ENCODE data around the gene DEFB127.
"Not testable (repeated sequence)": the region's sequence is repeated elsewhere in the genome, so short reads cannot be mapped to it uniquely, and the experiment has no call there.

DEFB127 gene

GRCh38 chr20:157154-157553 lies at the start of gene DEFB127:
Gene DEFB127 (plus strand): TSS chr20:157454. CDS start chr20:157545, 91 bp downstream.
- no peaks in the 10 kb centered on the region for H3K27me3 ChIP-seq (ENCODE audit: low read depth, low read length)
- H3K27ac ChIP-seq (ENCODE audit: low read length), result no peak within 1 kb of the TSS
- H3K36me3 ChIP-seq (ENCODE audit: control insufficient read depth in 1 of 2, insufficient read depth in 2 of 2, low read length in 2 of 2), result no peaks in the 10 kb centered on the region
- no peaks in the 10 kb centered on the region for H3K9me3 ChIP-seq (ENCODE audit: control insufficient read depth in 1 of 2, low read length in 2 of 2)
- no peaks in the 10 kb centered on the region for H3K4me1 ChIP-seq (ENCODE audit: control insufficient read depth in 1 of 2, insufficient read depth in 2 of 2, low read length in 2 of 2)
- no peak within 1 kb of the TSS for H3K4me3 ChIP-seq (ENCODE audit: low read depth in 1 of 2, low read length in 2 of 2)

- no peaks in the 10 kb centered on the region for H3K36me3 ChIP-seq (ENCODE audit: control insufficient read depth in 1 of 2, insufficient read depth in 2 of 2, low read length in 2 of 2)
- no peak overlapping the region for H3K4me3 ChIP-seq (ENCODE audit: low read depth in 1 of 2, low read length in 2 of 2)
- peaks cover 3 to 10% of the 10 kb centered on the region in 2 donors for H3K9me3 ChIP-seq (ENCODE audit: control insufficient read depth in 1 of 2, low read length in 2 of 2)
- H3K27ac ChIP-seq (ENCODE audit: low read length), result no peak overlapping the region
- H3K4me1 ChIP-seq (ENCODE audit: control insufficient read depth in 1 of 2, insufficient read depth in 2 of 2, low read length in 2 of 2), result no peaks in the 10 kb centered on the region
- no peaks in the 10 kb centered on the region for H3K27me3 ChIP-seq (ENCODE audit: low read depth, low read length)
Measured at GRCh38 chr20:112396-112795, 44.9 kb upstream of the DEFB127 start.

GRCh38 chr20:117518-117917 lies 39.7 kb upstream of the DEFB127 start:
- no peaks in the 10 kb centered on the region for H3K36me3 ChIP-seq (ENCODE audit: control insufficient read depth in 1 of 2, insufficient read depth in 2 of 2, low read length in 2 of 2)
- H3K27ac ChIP-seq (ENCODE audit: low read length), result no peak overlapping the region
- no peak overlapping the region for H3K4me3 ChIP-seq (ENCODE audit: low read depth in 1 of 2, low read length in 2 of 2)
- no peaks in the 10 kb centered on the region for H3K27me3 ChIP-seq (ENCODE audit: low read depth, low read length)
- H3K9me3 ChIP-seq (ENCODE audit: control insufficient read depth in 1 of 2, low read length in 2 of 2), result peaks cover 10 to 11% of the 10 kb centered on the region in 2 donors
- H3K4me1 ChIP-seq (ENCODE audit: control insufficient read depth in 1 of 2, insufficient read depth in 2 of 2, low read length in 2 of 2), result no peaks in the 10 kb centered on the region

GRCh38 chr20:129786-130323 lies 27.4 kb upstream of the DEFB127 start:
- H3K27ac ChIP-seq (ENCODE audit: low read length), result not testable (repeated sequence)

GRCh38 chr20:137668-138490 lies 19.4 kb upstream of the DEFB127 start:
- Histone ChIP-seq H3K27ac (ENCODE audit: low read length) (no peak overlapping the region), H3K4me3 (ENCODE audit: low read depth in 1 of 2, low read length in 2 of 2) (no peak overlapping the region), H3K36me3 (ENCODE audit: control insufficient read depth in 1 of 2, insufficient read depth in 2 of 2, low read length in 2 of 2) (no peaks in the 10 kb centered on the region), H3K4me1 (ENCODE audit: control insufficient read depth in 1 of 2, insufficient read depth in 2 of 2, low read length in 2 of 2) (no peaks in the 10 kb centered on the region), H3K9me3 (ENCODE audit: control insufficient read depth in 1 of 2, low read length in 2 of 2) (peaks cover 0 to 5% of the 10 kb centered on the region in 2 donors), H3K27me3 (ENCODE audit: low read depth, low read length) (no peaks in the 10 kb centered on the region)

More at GRCh38 chr20:129786-130323, 27.4 kb upstream of the DEFB127 start:
- H3K36me3 ChIP-seq (ENCODE audit: control insufficient read depth in 1 of 2, insufficient read depth in 2 of 2, low read length in 2 of 2); H3K4me1 ChIP-seq (ENCODE audit: control insufficient read depth in 1 of 2, insufficient read depth in 2 of 2, low read length in 2 of 2); H3K4me3 ChIP-seq (ENCODE audit: low read depth in 1 of 2, low read length in 2 of 2); H3K9me3 ChIP-seq (ENCODE audit: control insufficient read depth in 1 of 2, low read length in 2 of 2); H3K27me3 ChIP-seq (ENCODE audit: low read depth, low read length): not testable (repeated sequence)

- H3K4me3 ChIP-seq (ENCODE audit: low read depth in 1 of 2, low read length in 2 of 2), result no peak within 1 kb of the TSS
- H3K36me3 ChIP-seq (ENCODE audit: control insufficient read depth in 1 of 2, insufficient read depth in 2 of 2, low read length in 2 of 2), result no peaks in the 10 kb centered on the region
- H3K9me3 ChIP-seq (ENCODE audit: control insufficient read depth in 1 of 2, low read length in 2 of 2), result peaks cover 0 to 5% of the 10 kb centered on the region in 2 donors
- H3K27ac ChIP-seq (ENCODE audit: low read length), result no peak within 1 kb of the TSS
- H3K27me3 ChIP-seq (ENCODE audit: low read depth, low read length), result no peaks in the 10 kb centered on the region
- H3K4me1 ChIP-seq (ENCODE audit: control insufficient read depth in 1 of 2, insufficient read depth in 2 of 2, low read length in 2 of 2), result no peaks in the 10 kb centered on the region
Measured at GRCh38 chr20:142290-142689, 15.0 kb upstream of the DEFB127 start, which contains the start of gene DEFB126. Gene DEFB126 (plus strand): TSS chr20:142590. CDS start chr20:142629, 39 bp downstream.

GRCh38 chr20:145877-146276 lies 11.4 kb upstream of the DEFB127 start:
- Histone ChIP-seq H3K36me3 (ENCODE audit: control insufficient read depth in 1 of 2, insufficient read depth in 2 of 2, low read length in 2 of 2) (no peaks in the 10 kb centered on the region), H3K4me1 (ENCODE audit: control insufficient read depth in 1 of 2, insufficient read depth in 2 of 2, low read length in 2 of 2) (no peaks in the 10 kb centered on the region), H3K27ac (ENCODE audit: low read length) (no peak overlapping the region), H3K4me3 (ENCODE audit: low read depth in 1 of 2, low read length in 2 of 2) (no peak overlapping the region), H3K27me3 (ENCODE audit: low read depth, low read length) (no peaks in the 10 kb centered on the region), H3K9me3 (ENCODE audit: control insufficient read depth in 1 of 2, low read length in 2 of 2) (no peaks in the 10 kb centered on the region)

GRCh38 chr20:152131-152530 lies 5.1 kb upstream of the DEFB127 start:
- Histone ChIP-seq H3K27ac (ENCODE audit: low read length) (no peak overlapping the region), H3K4me1 (ENCODE audit: control insufficient read depth in 1 of 2, insufficient read depth in 2 of 2, low read length in 2 of 2) (no peaks in the 10 kb centered on the region), H3K9me3 (ENCODE audit: control insufficient read depth in 1 of 2, low read length in 2 of 2) (no peaks in the 10 kb centered on the region), H3K4me3 (ENCODE audit: low read depth in 1 of 2, low read length in 2 of 2) (no peak overlapping the region), H3K27me3 (ENCODE audit: low read depth, low read length) (no peaks in the 10 kb centered on the region), H3K36me3 (ENCODE audit: control insufficient read depth in 1 of 2, insufficient read depth in 2 of 2, low read length in 2 of 2) (no peaks in the 10 kb centered on the region)

GRCh38 chr20:164618-165017 lies 7.4 kb downstream of the DEFB127 start:
- no peaks in the 10 kb centered on the region for H3K36me3 ChIP-seq (ENCODE audit: control insufficient read depth in 1 of 2, insufficient read depth in 2 of 2, low read length in 2 of 2)
- no peaks in the 10 kb centered on the region for H3K4me1 ChIP-seq (ENCODE audit: control insufficient read depth in 1 of 2, insufficient read depth in 2 of 2, low read length in 2 of 2)
- no peak overlapping the region for H3K4me3 ChIP-seq (ENCODE audit: low read depth in 1 of 2, low read length in 2 of 2)
- no peaks in the 10 kb centered on the region for H3K9me3 ChIP-seq (ENCODE audit: control insufficient read depth in 1 of 2, low read length in 2 of 2)
- no peaks in the 10 kb centered on the region for H3K27me3 ChIP-seq (ENCODE audit: low read depth, low read length)
- no peak overlapping the region for H3K27ac ChIP-seq (ENCODE audit: low read length)

- no peaks in the 10 kb centered on the region for H3K9me3 ChIP-seq (ENCODE audit: control insufficient read depth in 1 of 2, low read length in 2 of 2)
- no peaks in the 10 kb centered on the region for H3K4me1 ChIP-seq (ENCODE audit: control insufficient read depth in 1 of 2, insufficient read depth in 2 of 2, low read length in 2 of 2)
- H3K27ac ChIP-seq (ENCODE audit: low read length), result no peak overlapping the region
- H3K36me3 ChIP-seq (ENCODE audit: control insufficient read depth in 1 of 2, insufficient read depth in 2 of 2, low read length in 2 of 2), result no peaks in the 10 kb centered on the region
- no peak overlapping the region for H3K4me3 ChIP-seq (ENCODE audit: low read depth in 1 of 2, low read length in 2 of 2)
- no peaks in the 10 kb centered on the region for H3K27me3 ChIP-seq (ENCODE audit: low read depth, low read length)
Measured at GRCh38 chr20:168876-169275, 11.6 kb downstream of the DEFB127 start.

- no peak overlapping the region for H3K4me3 ChIP-seq (ENCODE audit: low read depth in 1 of 2, low read length in 2 of 2)
- H3K36me3 ChIP-seq (ENCODE audit: control insufficient read depth in 1 of 2, insufficient read depth in 2 of 2, low read length in 2 of 2), result no peaks in the 10 kb centered on the region
- H3K27ac ChIP-seq (ENCODE audit: low read length), result no peak overlapping the region
- H3K27me3 ChIP-seq (ENCODE audit: low read depth, low read length), result no peaks in the 10 kb centered on the region
- no peaks in the 10 kb centered on the region for H3K4me1 ChIP-seq (ENCODE audit: control insufficient read depth in 1 of 2, insufficient read depth in 2 of 2, low read length in 2 of 2)
- H3K9me3 ChIP-seq (ENCODE audit: control insufficient read depth in 1 of 2, low read length in 2 of 2), result peaks cover 0 to 3% of the 10 kb centered on the region in 2 donors
Measured at GRCh38 chr20:184288-184687, 27.0 kb downstream of the DEFB127 start.

All from muscle layer of duodenum (tissue), 2 donors.